K562 (cell line): Measurements from ENCODE around the gene ZNF648. TPM values are rescaled to one million over a fixed set of nuclear protein-coding genes. Genes with fewer than 3 reads are reported as not detected.

Experiments
- AFF1 ChIP-seq, 2 experiments: fragments of 450-650 bp; IDR thresholded peaks; 2 replicates each; pipeline ENCODE4 v1.6.1; 2018; ENCODE audit warnings: mild to moderate bottlenecking in 2 of 2, low read depth in 1 of 2; ENCODE audit not compliant: partially characterized antibody in 2 of 2
- BMI1 ChIP-seq: fragments of 150-350 bp; IDR thresholded peaks from 2 replicates; pipeline ENCODE4 v1.6.1; 2014; ENCODE audit warnings: low read length
- CBX3 ChIP-seq, 2 experiments: IDR thresholded peaks; 1 replicate in 1 of 2; 2 replicates in 1 of 2; pipeline ENCODE4 v1.6.1; 2012; ENCODE audit warnings: inconsistent platforms in 2 of 2, low read length in 2 of 2, borderline replicate concordance in 1 of 2, control low read depth in 1 of 2
- ESRRA ChIP-seq: fragments of 450-650 bp; IDR thresholded peaks from 2 replicates; pipeline ENCODE4 v1.6.1; 2014; ENCODE audit warnings: low read depth, mild to moderate bottlenecking, moderate library complexity, borderline replicate concordance
- HNRNPK ChIP-seq: fragments of 200-400 bp; formaldehyde crosslinking; IDR thresholded peaks from one replicate; pipeline ENCODE4 v1.6.1; 2018; ENCODE audit warnings: mild to moderate bottlenecking, low read depth, low read length; ENCODE audit not compliant: poor library complexity, severe bottlenecking
- JUND ChIP-seq, 2 experiments: IDR thresholded peaks; 2 replicates in 1 of 2; 3 replicates in 1 of 2; pipeline ENCODE4 v1.6.1; 2011; ENCODE audit warnings: borderline replicate concordance in 2 of 2, low read depth in 2 of 2, low read length in 2 of 2, improper control_type of control experiment in 1 of 2, missing biosample characterization in 1 of 2, missing genetic modification characterization in 1 of 2, missing genetic modification reagents in 1 of 2
- KLF10 ChIP-seq: fragments of 250-450 bp; sonication (Bioruptor Pico); IDR thresholded peaks from 2 replicates; pipeline ENCODE4 v1.6.1; 2021; ENCODE audit warnings: matching md5 sums
- ZNF280B ChIP-seq: fragments of 250-450 bp; sonication (Bioruptor Pico); IDR thresholded peaks from 2 replicates; pipeline ENCODE4 v1.5.1; 2021; ENCODE audit warnings: mild to moderate bottlenecking
- ZNF384 ChIP-seq: IDR thresholded peaks from 2 replicates; pipeline ENCODE4 v1.6.1; 2012; ENCODE audit warnings: low read depth, low read length, improper control_type of control experiment
- ZNF408 ChIP-seq: fragments of 250-450 bp; sonication (Bioruptor Pico); IDR thresholded peaks from 2 replicates; pipeline ENCODE4 v1.4.0; 2020; ENCODE audit warnings: low read depth, mild to moderate bottlenecking, moderate library complexity
- polyA plus RNA-seq, 8 experiments: library from polyadenylated mRNA; depleted of rRNA in 4 of 8; stranded (reverse) in 5 of 8; unstranded in 3 of 8; fragments of >200 nt; fragmentation: Nextera tagmentation in 2 of 8; fragmentation: Illumina TruSeq in 1 of 8; extraction: Ambion mirVana in 2 of 8; extraction: Trizol in 1 of 8; gene quantifications; 2 replicates each; pipeline versions ENCODE4 v1.2.1 to v1.2.3, GENCODE V29; 2011 to 2014; ENCODE audit warnings: inconsistent platforms in 1 of 8, missing spikeins in 1 of 8
- total RNA-seq, 7 experiments: library from RNA; depleted of rRNA in 6 of 7; stranded (reverse); fragments of >200 nt in 6 of 7; fragmentation: Illumina TruSeq in 2 of 7; extraction: Trizol in 2 of 7; gene quantifications; 2 replicates each; pipeline versions ENCODE4 v1.2.1 to v1.2.3, GENCODE V29; 2011 to 2021; ENCODE audit warnings: low replicate concordance in 1 of 7
- TF ChIP-seq, protein P1 (sequence below): IDR thresholded peaks from 2 replicates; pipeline ENCODE4 v1.6.1; 2011; ENCODE audit warnings: borderline replicate concordance, low read depth, mild to moderate bottlenecking, moderate library complexity, low read length; ENCODE audit not compliant: insufficient read depth, poor library complexity, severe bottlenecking
- TF ChIP-seq, protein P2 (sequence below): sonication (generic); formaldehyde crosslinking; IDR thresholded peaks from 2 replicates; pipeline ENCODE4 v1.8.0; 2022; ENCODE audit warnings: missing genetic modification reagents, mild to moderate bottlenecking, moderate library complexity, borderline replicate concordance
- TF ChIP-seq, protein P3 (sequence below): fragments of 450-650 bp; formaldehyde crosslinking; IDR thresholded peaks from 2 replicates; pipeline ENCODE4 v1.4.0; 2022; ENCODE audit warnings: mild to moderate bottlenecking, moderate library complexity

ZNF648 gene
- total and polyA plus RNA-seq, 9 of the 15 experiments (the other 6 are each of a cell fraction or from before 2014, with no cell fraction given) = 0.06 to 0.27 (median 0.18) TPM; not detected in 2

- TF ChIP-seq ZNF280B (CRISPR knock-in tag) (no peak), AFF1 (IDR thresholded peaks at IDR 0.05; ENCODE audit: low read depth in 1 of 2, partially characterized antibody in 2 of 2) (no peak), KLF10 (CRISPR knock-in tag) (no peak), BMI1 (no peak), ESRRA (peak; percentile 40; the same call in 1 of the 2 replicates), ZNF384 (no peak), ZNF408 (CRISPR knock-in tag) (no peak), HNRNPK (no peak), CBX3 (IDR thresholded peaks at IDR 0.05; ENCODE audit: borderline replicate concordance in 1 of 2, low read length in 2 of 2) (no peak; a peak in 1 of 3 replicates), JUND (IDR thresholded peaks at IDR 0.05; ENCODE audit: borderline replicate concordance, low read depth, low read length) (0 out of 2 replicates have a peak, but pooled peaks have one; percentile 5), JUND (tag; IDR thresholded peaks at IDR 0.05; ENCODE audit: borderline replicate concordance, low read depth, low read length) (no peak; the same call in 2 of the 3 replicates)
- TF ChIP-seq, protein P1, sequence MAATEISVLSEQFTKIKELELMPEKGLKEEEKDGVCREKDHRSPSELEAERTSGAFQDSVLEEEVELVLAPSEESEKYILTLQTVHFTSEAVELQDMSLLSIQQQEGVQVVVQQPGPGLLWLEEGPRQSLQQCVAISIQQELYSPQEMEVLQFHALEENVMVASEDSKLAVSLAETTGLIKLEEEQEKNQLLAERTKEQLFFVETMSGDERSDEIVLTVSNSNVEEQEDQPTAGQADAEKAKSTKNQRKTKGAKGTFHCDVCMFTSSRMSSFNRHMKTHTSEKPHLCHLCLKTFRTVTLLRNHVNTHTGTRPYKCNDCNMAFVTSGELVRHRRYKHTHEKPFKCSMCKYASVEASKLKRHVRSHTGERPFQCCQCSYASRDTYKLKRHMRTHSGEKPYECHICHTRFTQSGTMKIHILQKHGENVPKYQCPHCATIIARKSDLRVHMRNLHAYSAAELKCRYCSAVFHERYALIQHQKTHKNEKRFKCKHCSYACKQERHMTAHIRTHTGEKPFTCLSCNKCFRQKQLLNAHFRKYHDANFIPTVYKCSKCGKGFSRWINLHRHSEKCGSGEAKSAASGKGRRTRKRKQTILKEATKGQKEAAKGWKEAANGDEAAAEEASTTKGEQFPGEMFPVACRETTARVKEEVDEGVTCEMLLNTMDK = peak; percentile 98
- TF ChIP-seq, protein P2, sequence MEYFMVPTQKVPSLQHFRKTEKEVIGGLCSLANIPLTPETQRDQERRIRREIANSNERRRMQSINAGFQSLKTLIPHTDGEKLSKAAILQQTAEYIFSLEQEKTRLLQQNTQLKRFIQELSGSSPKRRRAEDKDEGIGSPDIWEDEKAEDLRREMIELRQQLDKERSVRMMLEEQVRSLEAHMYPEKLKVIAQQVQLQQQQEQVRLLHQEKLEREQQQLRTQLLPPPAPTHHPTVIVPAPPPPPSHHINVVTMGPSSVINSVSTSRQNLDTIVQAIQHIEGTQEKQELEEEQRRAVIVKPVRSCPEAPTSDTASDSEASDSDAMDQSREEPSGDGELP = peak; percentile 40; the same call in 1 of the 2 replicates
- TF ChIP-seq, protein P3, sequence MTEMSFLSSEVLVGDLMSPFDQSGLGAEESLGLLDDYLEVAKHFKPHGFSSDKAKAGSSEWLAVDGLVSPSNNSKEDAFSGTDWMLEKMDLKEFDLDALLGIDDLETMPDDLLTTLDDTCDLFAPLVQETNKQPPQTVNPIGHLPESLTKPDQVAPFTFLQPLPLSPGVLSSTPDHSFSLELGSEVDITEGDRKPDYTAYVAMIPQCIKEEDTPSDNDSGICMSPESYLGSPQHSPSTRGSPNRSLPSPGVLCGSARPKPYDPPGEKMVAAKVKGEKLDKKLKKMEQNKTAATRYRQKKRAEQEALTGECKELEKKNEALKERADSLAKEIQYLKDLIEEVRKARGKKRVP (CRISPR knock-in tag) = peak; percentile 8; the same call in 1 of the 2 replicates
Observed at GRCh38 chr1:182029379-182030331, 31.9 kb downstream of the ZNF648 start (continued).
